Adipocyte (in vitro differentiated cells): ENCODE data around the gene ARMC3.
"Not testable (repeated sequence)": the region's sequence is repeated elsewhere in the genome, so short reads cannot be mapped to it uniquely, and the experiment has no call there.

ENCODE experiments used
- DNase-seq: peaks from one replicate; pipeline ENCODE4 v3.0.0-alpha.2; 2015; ENCODE audit warnings: low read depth
- H3K27me3 ChIP-seq: replicated peaks from 2 replicates; pipeline ENCODE4 v1.7.0; 2013; ENCODE audit warnings: mild to moderate bottlenecking, low read length, moderate library complexity; ENCODE audit not compliant: control insufficient read depth, insufficient read depth
- H3K36me3 ChIP-seq: 2 replicates; pipeline ENCODE4 v1.7.0; 2013; ENCODE audit warnings: low read length, mild to moderate bottlenecking, moderate library complexity; ENCODE audit not compliant: control insufficient read depth, insufficient read depth, severe bottlenecking
- H3K4me1 ChIP-seq: 2 replicates; pipeline ENCODE4 v1.7.0; 2013; ENCODE audit warnings: mild to moderate bottlenecking, low read length, moderate library complexity; ENCODE audit not compliant: control insufficient read depth, insufficient read depth
- H3K4me3 ChIP-seq: 2 replicates; pipeline ENCODE4 v1.7.0; 2013; ENCODE audit warnings: mild to moderate bottlenecking, low read length, moderate library complexity
- H3K9ac ChIP-seq: 2 replicates; pipeline ENCODE4 v1.7.0; 2013; ENCODE audit warnings: mild to moderate bottlenecking, low read length, moderate library complexity
- H3K9me3 ChIP-seq: 2 replicates; pipeline ENCODE4 v1.7.0; 2013; ENCODE audit warnings: mild to moderate bottlenecking, low read length, moderate library complexity; ENCODE audit not compliant: control insufficient read depth

The ARMC3 gene

GRCh38 chr10:23065181-23065948 lies 137.5 kb downstream of the ARMC3 start:
- DNase-seq: peak; percentile 68
- Histone ChIP-seq H3K9ac (no peak overlapping the region), H3K4me3 (no peak overlapping the region), H3K36me3 (no peaks in the 10 kb centered on the region), H3K9me3 (no peaks in the 10 kb centered on the region), H3K4me1 (peaks cover 13% of the 10 kb centered on the region), H3K27me3 (peaks cover 5% of the 10 kb centered on the region)

GRCh38 chr10:23067337-23067736 lies 139.5 kb downstream of the ARMC3 start:
- no peak overlapping the region for H3K9ac ChIP-seq
- peaks cover 13% of the 10 kb centered on the region for H3K4me1 ChIP-seq
- no peaks in the 10 kb centered on the region for H3K9me3 ChIP-seq
- H3K27me3 ChIP-seq: peaks cover 5% of the 10 kb centered on the region
- DNase-seq: no peak
- H3K36me3 ChIP-seq: no peaks in the 10 kb centered on the region
- H3K4me3 ChIP-seq: no peak overlapping the region

GRCh38 chr10:23067939-23068775 lies 140.3 kb downstream of the ARMC3 start:
- peaks cover 10% of the 10 kb centered on the region for H3K4me1 ChIP-seq
- no peak overlapping the region for H3K4me3 ChIP-seq
- H3K36me3 ChIP-seq: no peaks in the 10 kb centered on the region
- H3K9ac ChIP-seq: no peak overlapping the region
- H3K9me3 ChIP-seq: no peaks in the 10 kb centered on the region
- DNase-seq: peak; percentile 82
- peaks cover 5% of the 10 kb centered on the region for H3K27me3 ChIP-seq

- Histone ChIP-seq H3K27me3 (peaks cover 8% of the 10 kb centered on the region), H3K9me3 (no peaks in the 10 kb centered on the region), H3K9ac (no peak overlapping the region), H3K4me1 (peaks cover 7% of the 10 kb centered on the region), H3K4me3 (no peak overlapping the region), H3K36me3 (no peaks in the 10 kb centered on the region)
- no peak for DNase-seq
Measured at GRCh38 chr10:23069019-23069815, 141.4 kb downstream of the ARMC3 start.

GRCh38 chr10:23070092-23070912 lies 142.4 kb downstream of the ARMC3 start:
- not testable (repeated sequence) for H3K4me3 ChIP-seq, H3K9ac ChIP-seq

GRCh38 chr10:23070913-23071218 lies 143.0 kb downstream of the ARMC3 start:
- Histone ChIP-seq H3K4me3 (no peak overlapping the region), H3K9ac (no peak overlapping the region), H3K27me3 (peaks cover 8% of the 10 kb centered on the region), H3K4me1 (peaks cover under 1% of the 10 kb centered on the region), H3K36me3 (no peaks in the 10 kb centered on the region), H3K9me3 (no peaks in the 10 kb centered on the region)
- no peak for DNase-seq

More at GRCh38 chr10:23070092-23070912, 142.4 kb downstream of the ARMC3 start:
- H3K36me3 ChIP-seq, H3K27me3 ChIP-seq, DNase-seq, H3K9me3 ChIP-seq, H3K4me1 ChIP-seq: not testable (repeated sequence)

- not testable (repeated sequence) for H3K9ac ChIP-seq
Measured at GRCh38 chr10:23072593-23072992, 144.7 kb downstream of the ARMC3 start.

GRCh38 chr10:23073527-23073926 lies 145.7 kb downstream of the ARMC3 start:
- no peak for DNase-seq

More at GRCh38 chr10:23072593-23072992, 144.7 kb downstream of the ARMC3 start:
- not testable (repeated sequence) for H3K36me3 ChIP-seq, H3K9me3 ChIP-seq, H3K4me3 ChIP-seq, DNase-seq, H3K4me1 ChIP-seq
- peaks cover 11% of the 10 kb centered on the region for H3K27me3 ChIP-seq

GRCh38 chr10:23075672-23076071 lies 147.8 kb downstream of the ARMC3 start:
- no peak for DNase-seq
- no peaks in the 10 kb centered on the region for H3K4me1 ChIP-seq
- peaks cover 20% of the 10 kb centered on the region for H3K27me3 ChIP-seq

More at GRCh38 chr10:23073527-23073926, 145.7 kb downstream of the ARMC3 start:
- Histone ChIP-seq H3K4me1 (no peaks in the 10 kb centered on the region), H3K27me3 (peaks cover 11% of the 10 kb centered on the region), H3K4me3 (no peak overlapping the region), H3K9me3 (no peaks in the 10 kb centered on the region), H3K36me3 (no peaks in the 10 kb centered on the region), H3K9ac (no peak overlapping the region)

GRCh38 chr10:23078114-23078513 lies 150.3 kb downstream of the ARMC3 start:
- Histone ChIP-seq H3K4me3 (no peak overlapping the region), H3K9ac (no peak overlapping the region), H3K9me3 (no peaks in the 10 kb centered on the region), H3K27me3 (peaks cover 29% of the 10 kb centered on the region), H3K36me3 (no peaks in the 10 kb centered on the region), H3K4me1 (peaks cover 4% of the 10 kb centered on the region)
- DNase-seq: no peak

More at GRCh38 chr10:23075672-23076071, 147.8 kb downstream of the ARMC3 start:
- no peak overlapping the region for H3K4me3 ChIP-seq
- H3K9me3 ChIP-seq: no peaks in the 10 kb centered on the region
- H3K36me3 ChIP-seq: no peaks in the 10 kb centered on the region
- no peak overlapping the region for H3K9ac ChIP-seq
